ENCODE data around the gene WIPF3.
"Not testable (repeated sequence)": the region's sequence is repeated elsewhere in the genome, so short reads cannot be mapped to it uniquely, and the experiment has no call there.

Gene WIPF3

GRCh38 chr7:29881724-29882123 lies 75.4 kb downstream of the WIPF3 start:
- no peak for DNase-seq (ENCODE audit: low read depth)

DNA sequence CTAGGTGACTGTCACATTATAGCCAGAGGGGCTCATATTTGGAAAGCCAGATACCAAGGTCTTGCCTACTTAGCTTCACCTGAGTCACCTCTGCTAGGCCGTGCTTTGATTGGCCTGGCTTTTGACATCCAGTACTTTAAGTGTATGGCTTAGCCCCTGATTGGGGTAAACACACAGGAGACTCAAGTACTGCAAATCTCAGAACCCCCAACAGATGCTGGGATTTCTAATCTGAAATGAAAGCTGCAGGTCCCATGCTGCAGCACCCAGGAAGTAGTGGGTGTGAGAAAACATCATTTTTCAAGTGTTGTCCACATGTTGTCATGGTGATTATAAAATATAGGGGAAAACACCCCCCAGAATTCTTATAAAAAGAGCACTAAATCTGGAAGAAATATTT lies 76.2 kb downstream of the WIPF3 start:
- no peak for DNase-seq (ENCODE audit: low read depth)

DNA sequence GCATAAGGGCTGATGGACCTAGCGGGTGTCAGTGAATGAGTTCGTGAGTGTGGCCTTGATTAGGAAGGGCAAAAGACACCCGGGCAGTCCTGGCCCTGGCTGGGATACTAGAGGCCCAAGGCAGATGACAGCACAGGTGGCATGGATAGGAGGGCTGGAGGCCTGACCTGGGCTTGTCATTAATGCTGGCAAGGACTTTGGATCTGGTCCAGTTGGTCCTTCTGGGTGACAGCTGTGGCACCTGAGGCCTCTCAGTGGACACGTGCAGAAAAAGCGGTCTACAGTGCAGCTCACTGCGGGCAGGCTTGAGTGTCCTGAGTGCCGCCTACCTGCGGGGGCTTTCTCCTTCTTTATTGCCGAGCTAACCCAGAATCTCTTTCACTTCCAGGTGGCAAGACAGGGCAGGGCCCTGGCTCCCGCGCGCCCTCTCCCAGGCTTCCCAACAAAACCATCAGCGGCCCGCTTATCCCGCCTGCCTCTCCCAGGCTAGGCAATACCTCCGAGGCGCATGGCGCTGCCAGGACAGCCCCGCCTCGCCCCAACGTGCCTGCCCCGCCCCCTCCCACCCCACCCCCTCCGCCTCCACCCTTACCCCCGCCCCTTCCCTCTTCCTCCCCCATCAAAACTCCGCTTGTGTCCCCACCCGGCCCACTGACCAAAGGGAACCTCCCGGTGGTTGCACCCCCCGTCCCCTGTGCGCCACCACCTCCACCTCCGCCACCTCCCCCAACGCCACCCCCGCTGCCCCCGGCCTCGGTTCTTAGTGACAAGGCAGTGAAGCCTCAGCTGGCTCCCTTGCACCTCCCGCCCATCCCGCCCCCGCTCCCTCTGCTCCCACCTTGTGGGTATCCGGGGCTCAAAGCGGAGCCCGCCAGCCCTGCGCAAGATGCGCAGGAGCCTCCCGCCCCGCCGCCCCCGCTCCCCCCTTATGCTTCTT lies 77.4 kb downstream of the WIPF3 start:
- DNase-seq (ENCODE audit: low read depth), result no peak

- no peak for DNase-seq (ENCODE audit: low read depth)
Observed at GRCh38 chr7:29884399-29885272, 78.3 kb downstream of the WIPF3 start.

GRCh38 chr7:29885626-29886025 lies 79.3 kb downstream of the WIPF3 start:
- DNase-seq (ENCODE audit: low read depth), result no peak

GRCh38 chr7:29886827-29887226 lies 80.5 kb downstream of the WIPF3 start:
- DNase-seq (ENCODE audit: low read depth), result no peak

- DNase-seq (ENCODE audit: low read depth), result no peak
Observed at GRCh38 chr7:29888006-29888405, 81.7 kb downstream of the WIPF3 start.

DNA sequence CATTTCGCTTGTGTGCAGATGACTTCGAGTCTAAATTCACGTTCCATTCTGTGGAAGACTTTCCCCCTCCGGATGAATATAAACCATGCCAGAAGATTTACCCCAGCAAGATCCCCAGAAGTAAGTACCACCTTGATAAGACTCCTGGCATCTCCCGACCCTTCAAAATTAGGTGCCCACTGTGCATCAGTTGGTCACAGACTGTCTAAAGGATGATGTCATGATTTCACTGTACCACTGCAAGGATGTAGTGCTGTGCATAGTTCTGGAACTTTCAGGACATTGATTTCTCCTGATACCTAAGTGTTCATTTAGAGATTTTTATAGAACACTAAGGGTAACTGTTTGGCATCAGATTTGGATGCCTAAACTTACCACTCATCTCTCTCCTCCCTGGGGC lies 83.0 kb downstream of the WIPF3 start:
- no peak for DNase-seq (ENCODE audit: low read depth)

GRCh38 chr7:29890251-29890650 lies 83.9 kb downstream of the WIPF3 start:
- no peak for DNase-seq (ENCODE audit: low read depth)

DNA sequence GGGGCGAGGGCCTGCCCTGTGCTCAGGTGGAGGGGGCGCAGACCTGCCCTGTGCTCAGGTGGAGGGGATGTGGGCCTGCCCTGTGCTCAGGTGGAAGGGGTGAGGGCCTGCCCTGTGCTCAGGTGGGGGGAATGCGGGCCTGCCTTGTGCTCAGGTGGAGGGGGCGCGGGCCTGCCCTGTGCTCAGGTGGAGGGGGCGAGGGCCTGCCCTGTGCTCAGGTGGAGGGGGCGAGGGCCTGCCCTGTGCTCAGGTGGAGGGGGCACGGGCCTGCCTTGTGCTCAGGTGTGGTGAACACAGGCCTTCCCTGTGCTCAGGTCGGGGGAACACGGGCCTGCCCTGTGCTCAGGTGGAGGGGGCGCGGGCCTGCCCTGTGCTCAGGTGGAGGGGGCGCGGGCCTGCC lies 84.5 kb downstream of the WIPF3 start:
- DNase-seq (ENCODE audit: low read depth), result not testable (repeated sequence)

DNA sequence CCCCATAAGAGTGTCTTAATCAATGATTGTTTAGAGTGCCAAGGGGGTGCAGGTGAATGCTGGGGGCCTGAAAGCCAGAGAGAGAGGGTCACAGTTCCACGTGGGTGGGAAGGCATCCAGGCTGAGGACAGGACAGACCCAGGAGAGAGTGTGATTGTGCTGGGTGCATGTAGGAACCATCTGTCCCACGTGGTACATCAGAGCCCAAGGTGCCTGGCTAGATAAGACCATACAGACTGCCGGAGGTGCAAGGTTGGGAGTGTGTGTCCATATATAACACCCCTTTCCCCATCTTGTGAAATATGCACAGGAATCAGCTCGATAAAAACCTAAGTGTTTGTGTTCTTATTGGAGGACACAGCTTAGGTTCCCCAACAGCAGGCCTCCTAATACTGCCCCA lies 85.5 kb downstream of the WIPF3 start:
- no peak for DNase-seq (ENCODE audit: low read depth)

- DNase-seq (ENCODE audit: low read depth), result no peak
Observed at GRCh38 chr7:29892231-29892630, 85.9 kb downstream of the WIPF3 start.

GRCh38 chr7:29893351-29893965 lies 87.2 kb downstream of the WIPF3 start:
- DNase-seq (ENCODE audit: low read depth), result no peak

- DNase-seq (ENCODE audit: low read depth), result no peak
Observed at GRCh38 chr7:29894256-29894655, 87.9 kb downstream of the WIPF3 start.

GRCh38 chr7:29895559-29895958 lies 89.3 kb downstream of the WIPF3 start:
- DNase-seq (ENCODE audit: low read depth), result no peak

GRCh38 chr7:29896685-29897411 lies 90.5 kb downstream of the WIPF3 start:
- no peak for DNase-seq (ENCODE audit: low read depth)

GRCh38 chr7:29898301-29898700 lies 92.0 kb downstream of the WIPF3 start:
- DNase-seq (ENCODE audit: low read depth), result no peak

DNA sequence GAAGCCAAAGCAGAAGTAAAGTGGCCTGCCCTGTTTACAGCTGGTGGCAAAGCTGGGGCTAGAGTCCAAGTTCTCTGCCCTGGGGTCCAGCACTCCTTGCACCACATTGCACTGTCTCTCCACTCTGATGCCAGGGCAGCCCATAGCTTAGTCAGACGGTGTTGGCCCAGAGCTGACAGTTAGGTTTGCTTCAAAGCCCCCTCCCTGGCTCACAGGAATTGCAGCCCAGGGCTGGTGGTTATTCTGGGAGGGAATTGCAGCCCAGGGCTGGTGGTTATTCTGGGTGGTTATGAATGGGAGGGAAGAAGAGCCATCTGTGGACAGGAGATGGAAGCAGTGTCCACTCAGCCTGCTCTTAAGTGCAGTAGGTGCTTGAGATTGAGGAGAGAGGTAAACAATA lies 94.4 kb downstream of the WIPF3 start:
- DNase-seq (ENCODE audit: low read depth), result no peak

DNA sequence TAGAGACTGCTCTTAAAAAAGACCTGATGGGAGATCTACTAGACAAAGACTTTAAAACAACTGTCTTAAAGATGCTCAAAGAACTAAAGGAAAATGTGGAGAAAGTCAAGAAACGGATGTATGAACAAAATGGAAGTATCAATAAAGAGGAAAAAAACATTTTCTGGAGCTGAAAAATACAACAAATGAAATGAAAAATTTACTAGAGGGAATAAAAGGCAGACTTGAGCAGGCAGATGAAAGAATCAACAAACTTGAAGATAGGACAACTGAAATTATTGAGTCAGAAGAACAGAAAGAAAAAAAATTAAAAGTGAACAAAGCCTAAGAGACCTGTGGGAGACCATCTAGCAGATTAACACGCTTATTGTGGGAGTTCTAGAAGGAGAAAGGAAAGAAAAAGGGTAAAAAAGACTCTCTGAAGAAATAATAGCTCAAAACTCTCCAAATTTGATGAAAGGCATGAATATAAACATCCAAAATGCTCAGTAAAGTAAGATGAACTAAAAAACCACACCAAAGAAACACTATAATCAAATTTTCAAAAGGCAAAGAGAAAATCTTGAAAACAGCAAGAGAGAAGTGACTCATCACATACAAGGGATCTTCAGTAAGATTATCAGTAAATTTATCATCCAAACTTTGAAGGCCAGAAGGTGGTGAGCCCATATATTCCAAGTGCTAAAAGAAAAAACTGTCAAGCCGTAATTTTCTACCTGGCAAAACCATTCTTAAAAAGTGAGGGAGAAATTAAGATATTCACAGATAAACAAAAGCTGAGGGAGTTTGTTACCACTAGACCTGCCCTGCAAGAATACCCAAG lies 100.1 kb downstream of the WIPF3 start:
- DNase-seq (ENCODE audit: low read depth), result no peak

DNA sequence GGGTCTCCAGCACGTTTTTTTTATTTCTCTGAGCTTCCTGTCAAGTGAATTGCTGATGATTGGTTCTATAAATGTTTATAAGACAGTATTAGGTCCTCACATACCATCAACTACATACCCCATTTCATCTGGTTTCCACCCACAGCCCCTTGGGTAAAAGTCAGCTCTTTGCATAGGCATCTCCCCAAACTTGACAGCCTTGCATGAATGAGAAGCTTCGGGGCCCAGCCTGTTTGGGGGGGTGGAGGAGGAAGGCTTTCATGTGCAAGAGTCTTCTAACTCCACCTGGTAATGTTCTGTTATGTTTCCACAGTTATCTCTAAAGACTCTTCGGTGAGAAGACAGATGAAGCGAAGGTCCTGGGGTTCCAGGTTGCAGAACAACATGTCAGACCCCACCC lies 107.9 kb downstream of the WIPF3 start:
- no peak for DNase-seq (ENCODE audit: low read depth)

Data from HS-5 (cell line).